ENCODE results near the gene PREP. TPM values are rescaled to one million over a fixed set of nuclear protein-coding genes. Genes with fewer than 3 reads are reported as not detected.

Gene PREP
- total RNA-seq, 1 donor from 2014 or later = 21.4 TPM

- peak overlapping the region; percentile 15 to 72 (median 42) for H3K4me3 ChIP-seq (ENCODE audit: low read length in 3 of 3)
- peaks cover 16 to 48% (median 30%) of the 10 kb centered on the region in 3 donors for H3K36me3 ChIP-seq (ENCODE audit: control insufficient read depth in 3 of 3, insufficient read depth in 3 of 3, low read length in 3 of 3)
- H3K27ac ChIP-seq (ENCODE audit: low read depth, low read length) = peak overlapping the region; percentile 59
- no peaks in the 10 kb centered on the region for H3K9me3 ChIP-seq (ENCODE audit: control insufficient read depth in 3 of 3, low read length in 3 of 3)
- no peaks in the 10 kb centered on the region for H3K27me3 ChIP-seq (ENCODE audit: control insufficient read depth in 3 of 3, insufficient read depth in 3 of 3, low read length in 3 of 3)
- H3K9ac ChIP-seq (ENCODE audit: low read depth in 1 of 3, low read length in 3 of 3) = peak overlapping the region in 2 of 3 donors; percentile 10 to 44
- H3K4me1 ChIP-seq (ENCODE audit: control insufficient read depth in 3 of 3, insufficient read depth in 3 of 3, low read length in 3 of 3) = peaks cover 13 to 29% (median 22%) of the 10 kb centered on the region in 3 donors
These were observed 122.8 kb downstream of the PREP start for GRCh38 chr6:105280033-105280432.

- peaks cover 16 to 44% (median 30%) of the 10 kb centered on the region in 3 donors for H3K36me3 ChIP-seq (ENCODE audit: control insufficient read depth in 3 of 3, insufficient read depth in 3 of 3, low read length in 3 of 3)
- peak overlapping the region; percentile 59 for H3K27ac ChIP-seq (ENCODE audit: low read depth, low read length)
- peak overlapping the region; percentile 58 to 72 (median 59) for H3K4me3 ChIP-seq (ENCODE audit: low read length in 3 of 3)
- peak overlapping the region; percentile 44 to 77 (median 52) for H3K9ac ChIP-seq (ENCODE audit: low read depth in 1 of 3, low read length in 3 of 3)
- H3K27me3 ChIP-seq (ENCODE audit: control insufficient read depth in 3 of 3, insufficient read depth in 3 of 3, low read length in 3 of 3) = no peaks in the 10 kb centered on the region
- peaks cover 19 to 35% (median 27%) of the 10 kb centered on the region in 3 donors for H3K4me1 ChIP-seq (ENCODE audit: control insufficient read depth in 3 of 3, insufficient read depth in 3 of 3, low read length in 3 of 3)
- H3K9me3 ChIP-seq (ENCODE audit: control insufficient read depth in 3 of 3, low read length in 3 of 3) = no peaks in the 10 kb centered on the region
These were observed 123.4 kb downstream of the PREP start for GRCh38 chr6:105279463-105279862.

- Histone ChIP-seq H3K9ac (ENCODE audit: low read depth in 1 of 3, low read length in 3 of 3) (peak overlapping the region; percentile 44 to 77 (median 52)), H3K9me3 (ENCODE audit: control insufficient read depth in 3 of 3, low read length in 3 of 3) (no peaks in the 10 kb centered on the region), H3K27ac (ENCODE audit: low read depth, low read length) (peak overlapping the region; percentile 59), H3K4me1 (ENCODE audit: control insufficient read depth in 3 of 3, insufficient read depth in 3 of 3, low read length in 3 of 3) (peaks cover 24 to 40% (median 34%) of the 10 kb centered on the region in 3 donors), H3K4me3 (ENCODE audit: low read length in 3 of 3) (peak overlapping the region; percentile 58 to 72 (median 59)), H3K27me3 (ENCODE audit: control insufficient read depth in 3 of 3, insufficient read depth in 3 of 3, low read length in 3 of 3) (no peaks in the 10 kb centered on the region), H3K36me3 (ENCODE audit: control insufficient read depth in 3 of 3, insufficient read depth in 3 of 3, low read length in 3 of 3) (peaks cover 14 to 38% (median 27%) of the 10 kb centered on the region in 3 donors)
These were observed 124.1 kb downstream of the PREP start for GRCh38 chr6:105278813-105279212.

- Histone ChIP-seq H3K27ac (ENCODE audit: low read depth, low read length) (peak overlapping the region; percentile 59), H3K9me3 (ENCODE audit: control insufficient read depth in 3 of 3, low read length in 3 of 3) (no peaks in the 10 kb centered on the region), H3K27me3 (ENCODE audit: control insufficient read depth in 3 of 3, insufficient read depth in 3 of 3, low read length in 3 of 3) (no peaks in the 10 kb centered on the region), H3K36me3 (ENCODE audit: control insufficient read depth in 3 of 3, insufficient read depth in 3 of 3, low read length in 3 of 3) (peaks cover 14 to 38% (median 25%) of the 10 kb centered on the region in 3 donors), H3K9ac (ENCODE audit: low read depth in 1 of 3, low read length in 3 of 3) (peak overlapping the region in 1 of 3 donors; percentile 58), H3K4me3 (ENCODE audit: low read length in 3 of 3) (no peak overlapping the region), H3K4me1 (ENCODE audit: control insufficient read depth in 3 of 3, insufficient read depth in 3 of 3, low read length in 3 of 3) (peaks cover 31 to 45% (median 42%) of the 10 kb centered on the region in 3 donors)
These were observed 124.8 kb downstream of the PREP start for GRCh38 chr6:105278035-105278434.

- Histone ChIP-seq H3K27ac (ENCODE audit: low read depth, low read length) (no peak overlapping the region), H3K36me3 (ENCODE audit: control insufficient read depth in 3 of 3, insufficient read depth in 3 of 3, low read length in 3 of 3) (peaks cover 12 to 27% (median 14%) of the 10 kb centered on the region in 3 donors), H3K9ac (ENCODE audit: low read depth in 1 of 3, low read length in 3 of 3) (no peak overlapping the region)
These were observed 126.5 kb downstream of the PREP start for GRCh38 chr6:105276374-105276773.

GRCh38 chr6:105275542-105275941 is 127.3 kb downstream of the PREP start:
- H3K36me3 ChIP-seq (ENCODE audit: control insufficient read depth in 3 of 3, insufficient read depth in 3 of 3, low read length in 3 of 3) = peaks cover 6 to 22% (median 11%) of the 10 kb centered on the region in 3 donors
- peaks cover 40 to 50% (median 48%) of the 10 kb centered on the region in 3 donors for H3K4me1 ChIP-seq (ENCODE audit: control insufficient read depth in 3 of 3, insufficient read depth in 3 of 3, low read length in 3 of 3)
- H3K27ac ChIP-seq (ENCODE audit: low read depth, low read length) = no peak overlapping the region
- H3K27me3 ChIP-seq (ENCODE audit: control insufficient read depth in 3 of 3, insufficient read depth in 3 of 3, low read length in 3 of 3) = no peaks in the 10 kb centered on the region
- H3K9me3 ChIP-seq (ENCODE audit: control insufficient read depth in 3 of 3, low read length in 3 of 3) = no peaks in the 10 kb centered on the region
- no peak overlapping the region for H3K4me3 ChIP-seq (ENCODE audit: low read length in 3 of 3)
- H3K9ac ChIP-seq (ENCODE audit: low read depth in 1 of 3, low read length in 3 of 3) = no peak overlapping the region

More at GRCh38 chr6:105276374-105276773, 126.5 kb downstream of the PREP start:
- H3K27me3 ChIP-seq (ENCODE audit: control insufficient read depth in 3 of 3, insufficient read depth in 3 of 3, low read length in 3 of 3) = no peaks in the 10 kb centered on the region
- no peaks in the 10 kb centered on the region for H3K9me3 ChIP-seq (ENCODE audit: control insufficient read depth in 3 of 3, low read length in 3 of 3)
- H3K4me3 ChIP-seq (ENCODE audit: low read length in 3 of 3) = no peak overlapping the region
- peaks cover 40 to 54% (median 50%) of the 10 kb centered on the region in 3 donors for H3K4me1 ChIP-seq (ENCODE audit: control insufficient read depth in 3 of 3, insufficient read depth in 3 of 3, low read length in 3 of 3)

GRCh38 chr6:105274678-105275077 is 128.2 kb downstream of the PREP start:
- H3K9ac ChIP-seq (ENCODE audit: low read depth in 1 of 3, low read length in 3 of 3) = no peak overlapping the region
- no peak overlapping the region for H3K27ac ChIP-seq (ENCODE audit: low read depth, low read length)
- H3K9me3 ChIP-seq (ENCODE audit: control insufficient read depth in 3 of 3, low read length in 3 of 3) = no peaks in the 10 kb centered on the region
- H3K4me3 ChIP-seq (ENCODE audit: low read length in 3 of 3) = peak overlapping the region in 1 of 3 donors; percentile 8
- no peaks in the 10 kb centered on the region for H3K27me3 ChIP-seq (ENCODE audit: control insufficient read depth in 3 of 3, insufficient read depth in 3 of 3, low read length in 3 of 3)
- H3K4me1 ChIP-seq (ENCODE audit: control insufficient read depth in 3 of 3, insufficient read depth in 3 of 3, low read length in 3 of 3) = peaks cover 40 to 49% (median 46%) of the 10 kb centered on the region in 3 donors
- peaks cover 5 to 22% (median 11%) of the 10 kb centered on the region in 3 donors for H3K36me3 ChIP-seq (ENCODE audit: control insufficient read depth in 3 of 3, insufficient read depth in 3 of 3, low read length in 3 of 3)

GRCh38 chr6:105273589-105273988 is 129.3 kb downstream of the PREP start:
- Histone ChIP-seq H3K4me3 (ENCODE audit: low read length in 3 of 3) (no peak overlapping the region), H3K27me3 (ENCODE audit: control insufficient read depth in 3 of 3, insufficient read depth in 3 of 3, low read length in 3 of 3) (no peaks in the 10 kb centered on the region), H3K9me3 (ENCODE audit: control insufficient read depth in 3 of 3, low read length in 3 of 3) (no peaks in the 10 kb centered on the region), H3K27ac (ENCODE audit: low read depth, low read length) (peak overlapping the region; percentile 70), H3K36me3 (ENCODE audit: control insufficient read depth in 3 of 3, insufficient read depth in 3 of 3, low read length in 3 of 3) (peaks cover 5 to 20% (median 11%) of the 10 kb centered on the region in 3 donors), H3K9ac (ENCODE audit: low read depth in 1 of 3, low read length in 3 of 3) (peak overlapping the region in 1 of 3 donors; percentile 24), H3K4me1 (ENCODE audit: control insufficient read depth in 3 of 3, insufficient read depth in 3 of 3, low read length in 3 of 3) (peaks cover 40 to 48% (median 46%) of the 10 kb centered on the region in 3 donors)

GRCh38 chr6:105272786-105273185 is 130.1 kb downstream of the PREP start:
- H3K27ac ChIP-seq (ENCODE audit: low read depth, low read length) = peak overlapping the region; percentile 70
- no peak overlapping the region for H3K4me3 ChIP-seq (ENCODE audit: low read length in 3 of 3)

GRCh38 chr6:105270511-105270910 is 132.4 kb downstream of the PREP start:
- Histone ChIP-seq H3K9me3 (ENCODE audit: control insufficient read depth in 3 of 3, low read length in 3 of 3) (no peaks in the 10 kb centered on the region), H3K27ac (ENCODE audit: low read depth, low read length) (no peak overlapping the region), H3K9ac (ENCODE audit: low read depth in 1 of 3, low read length in 3 of 3) (no peak overlapping the region), H3K36me3 (ENCODE audit: control insufficient read depth in 3 of 3, insufficient read depth in 3 of 3, low read length in 3 of 3) (peaks cover 0 to under 1% (median 0%) of the 10 kb centered on the region in 3 donors), H3K4me3 (ENCODE audit: low read length in 3 of 3) (no peak overlapping the region), H3K27me3 (ENCODE audit: control insufficient read depth in 3 of 3, insufficient read depth in 3 of 3, low read length in 3 of 3) (no peaks in the 10 kb centered on the region), H3K4me1 (ENCODE audit: control insufficient read depth in 3 of 3, insufficient read depth in 3 of 3, low read length in 3 of 3) (peaks cover 30 to 34% (median 31%) of the 10 kb centered on the region in 3 donors)

More at GRCh38 chr6:105272786-105273185, 130.1 kb downstream of the PREP start:
- Histone ChIP-seq H3K9ac (ENCODE audit: low read depth in 1 of 3, low read length in 3 of 3) (peak overlapping the region in 1 of 3 donors; percentile 25), H3K36me3 (ENCODE audit: control insufficient read depth in 3 of 3, insufficient read depth in 3 of 3, low read length in 3 of 3) (peaks cover 1 to 12% (median 4%) of the 10 kb centered on the region in 3 donors), H3K9me3 (ENCODE audit: control insufficient read depth in 3 of 3, low read length in 3 of 3) (no peaks in the 10 kb centered on the region), H3K27me3 (ENCODE audit: control insufficient read depth in 3 of 3, insufficient read depth in 3 of 3, low read length in 3 of 3) (no peaks in the 10 kb centered on the region), H3K4me1 (ENCODE audit: control insufficient read depth in 3 of 3, insufficient read depth in 3 of 3, low read length in 3 of 3) (peaks cover 37 to 42% (median 39%) of the 10 kb centered on the region in 3 donors)
